Measurements from ENCODE around the gene PRKAG3. TPM values are rescaled to one million over a fixed set of nuclear protein-coding genes. Genes with fewer than 3 reads are reported as not detected.
A peak's percentile ranks its signal among the peaks of the same experiment; 100 is the strongest.

Gene PRKAG3
- total RNA-seq, 6 donors from 2014 or later = not detected

GRCh38 chr2:218860950-218861381 lies 29.4 kb upstream of the PRKAG3 start:
- no peak overlapping the region for H3K4me3 ChIP-seq
- no peak for DNase-seq
- no peak overlapping the region for H3K27ac ChIP-seq
- peaks cover 18 to 25% (median 20%) of the 10 kb centered on the region in 4 donors for H3K4me1 ChIP-seq
- no peaks in the 10 kb centered on the region for H3K9me3 ChIP-seq
- no peaks in the 10 kb centered on the region for H3K36me3 ChIP-seq
- TF ChIP-seq EP300 (IDR thresholded peaks at IDR 0.05) (no peak), CTCF (IDR thresholded peaks at IDR 0.05) (no peak), POLR2A (IDR thresholded peaks at IDR 0.05) (no peak), POLR2AphosphoS5 (IDR thresholded peaks at IDR 0.05) (no peak)
- peak in 1 of 2 donors; percentile 54 for ATAC-seq (ENCODE audit: low FRiP score in 2 of 2)
- H3K27me3 ChIP-seq = peaks cover 2 to 44% (median 27%) of the 10 kb centered on the region in 4 donors
- WGBS, 2 donors = 2 to 6% methylated on average over 9 to 21 of the region's 21 CpGs

DNA sequence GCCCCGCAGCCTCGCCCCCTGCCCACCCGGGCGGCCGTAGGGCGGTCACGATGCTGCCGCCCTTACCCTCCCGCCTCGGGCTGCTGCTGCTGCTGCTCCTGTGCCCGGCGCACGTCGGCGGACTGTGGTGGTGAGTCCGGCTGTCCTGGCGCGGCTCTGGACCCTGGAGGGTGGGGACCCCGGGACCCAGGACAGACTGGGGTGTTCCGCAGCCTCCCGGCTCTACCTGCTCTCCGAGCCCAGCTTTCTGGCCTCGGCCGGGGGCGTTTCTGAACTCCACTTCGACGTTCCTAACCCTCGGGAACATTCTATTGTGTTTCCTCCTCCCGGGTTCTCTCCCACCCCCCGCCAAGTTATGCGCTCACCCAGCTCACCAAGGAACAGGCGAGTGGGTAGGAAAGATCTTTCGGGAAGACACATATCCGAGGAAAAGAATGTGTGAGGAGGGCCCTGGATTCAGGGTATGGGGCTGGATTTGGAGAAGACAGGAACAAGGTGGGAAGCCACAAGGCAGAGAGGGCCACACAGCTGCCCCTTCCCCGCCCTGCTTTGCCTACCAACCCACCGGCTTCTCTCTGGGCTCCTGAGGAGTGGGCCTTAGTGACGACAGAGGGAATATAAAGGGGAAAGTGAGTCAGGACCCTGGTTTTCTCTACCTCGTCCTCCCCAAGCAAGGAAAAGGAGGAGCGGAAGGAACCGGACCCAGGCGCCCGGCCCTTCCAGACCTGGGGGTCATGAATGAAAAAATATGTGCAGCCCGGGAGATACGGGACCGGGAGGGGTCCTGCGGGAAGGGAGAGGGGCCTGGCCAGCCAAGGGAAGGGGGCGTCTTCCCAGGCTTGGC lies 28.6 kb upstream of the PRKAG3 start:
- TF ChIP-seq POLR2AphosphoS5 (IDR thresholded peaks at IDR 0.05) = no peak
- peaks cover 2 to 46% (median 28%) of the 10 kb centered on the region in 4 donors for H3K27me3 ChIP-seq
- no peak overlapping the region for H3K27ac ChIP-seq
- H3K9me3 ChIP-seq = no peaks in the 10 kb centered on the region
- no peaks in the 10 kb centered on the region for H3K36me3 ChIP-seq
- H3K4me3 ChIP-seq = peak overlapping the region in 3 of 4 donors; percentile 35 to 40 (median 40)
- no peak for DNase-seq
- peaks cover 18 to 25% (median 20%) of the 10 kb centered on the region in 4 donors for H3K4me1 ChIP-seq
- no peak for ATAC-seq (ENCODE audit: low FRiP score in 2 of 2)
- WGBS, 2 donors = 4 to 8% methylated on average over 21 to 41 of the region's 47 CpGs

DNA sequence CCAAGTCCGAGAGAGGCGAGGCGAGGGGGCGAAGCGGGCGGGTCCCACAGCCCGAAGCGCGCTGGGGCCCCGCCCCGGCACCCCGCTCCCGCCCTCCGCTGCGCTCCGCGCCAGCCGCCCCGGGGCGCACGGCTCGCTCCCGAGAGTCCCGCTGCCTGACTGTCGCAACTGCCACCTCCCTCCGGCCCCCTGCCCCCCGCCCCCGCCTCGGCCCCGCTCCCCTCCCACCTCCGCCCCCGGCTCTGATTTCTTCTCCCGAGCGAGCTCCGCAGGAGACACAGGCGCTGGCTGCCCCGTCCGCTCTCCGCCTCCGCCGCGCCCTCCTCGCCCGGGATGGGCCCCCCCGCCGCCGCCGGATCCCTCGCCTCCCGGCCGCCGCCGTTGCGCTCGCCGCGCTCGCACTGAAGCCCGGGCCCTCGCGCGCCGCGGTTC lies 28.0 kb upstream of the PRKAG3 start, which contains the start of gene WNT6:
WNT6 (plus strand) TSS at position 250 of the 432 bp plus-strand sequence. CDS start 233 bp downstream, outside the sequence.
- no peaks in the 10 kb centered on the region for H3K36me3 ChIP-seq
- no peaks in the 10 kb centered on the region for H3K9me3 ChIP-seq
- peak within 1 kb of the TSS in 3 of 4 donors; percentile 35 to 40 (median 40) for H3K4me3 ChIP-seq
- 1% methylated on average over 13 to 15 of the region's 64 CpGs for WGBS, 2 donors
- peaks cover 18 to 25% (median 20%) of the 10 kb centered on the region in 4 donors for H3K4me1 ChIP-seq
- no peak within 1 kb of the TSS for H3K27ac ChIP-seq
- H3K27me3 ChIP-seq = peaks cover 2 to 47% (median 28%) of the 10 kb centered on the region in 4 donors
- ATAC-seq (ENCODE audit: low FRiP score in 2 of 2) = peak in 1 of 2 donors; percentile 33
- TF ChIP-seq CTCF (IDR thresholded peaks at IDR 0.05) (no peak), EP300 (IDR thresholded peaks at IDR 0.05) (no peak), POLR2A (IDR thresholded peaks at IDR 0.05) (no peak)
- DNase-seq = peak in 1 of 2 donors; percentile 89

- no peaks in the 10 kb centered on the region for H3K36me3 ChIP-seq
- no peaks in the 10 kb centered on the region for H3K9me3 ChIP-seq
- peaks cover 18 to 25% (median 20%) of the 10 kb centered on the region in 4 donors for H3K4me1 ChIP-seq
- peak in 1 of 2 donors; percentile 70 for DNase-seq
- H3K4me3 ChIP-seq = peak overlapping the region in 3 of 4 donors; percentile 35 to 40 (median 40)
- WGBS, 2 donors = 3 to 4% methylated on average over 44 to 51 of the region's 51 CpGs
- TF ChIP-seq POLR2AphosphoS5 (IDR thresholded peaks at IDR 0.05) (no peak), CTCF (IDR thresholded peaks at IDR 0.05) (no peak), POLR2A (IDR thresholded peaks at IDR 0.05) (no peak), EP300 (IDR thresholded peaks at IDR 0.05) (no peak)
- no peak for ATAC-seq (ENCODE audit: low FRiP score in 2 of 2)
- H3K27ac ChIP-seq = no peak overlapping the region
- peaks cover 2 to 47% (median 28%) of the 10 kb centered on the region in 4 donors for H3K27me3 ChIP-seq
Measured at GRCh38 chr2:218858671-218859555, 27.3 kb upstream of the PRKAG3 start.

- WGBS, 2 donors = 22 to 29% methylated on average over 1 of the region's 1 CpG
- peaks cover 19 to 25% (median 20%) of the 10 kb centered on the region in 4 donors for H3K4me1 ChIP-seq
- H3K9me3 ChIP-seq = no peaks in the 10 kb centered on the region
- no peak overlapping the region for H3K27ac ChIP-seq
- DNase-seq (no peak), ATAC-seq (ENCODE audit: low FRiP score in 2 of 2) (no peak)
- no peak overlapping the region for H3K4me3 ChIP-seq
- no peaks in the 10 kb centered on the region for H3K36me3 ChIP-seq
- peaks cover 2 to 47% (median 28%) of the 10 kb centered on the region in 4 donors for H3K27me3 ChIP-seq
- no peak for TF ChIP-seq CTCF (IDR thresholded peaks at IDR 0.05)
- no peak for TF ChIP-seq POLR2AphosphoS5 (IDR thresholded peaks at IDR 0.05)
- no peak for TF ChIP-seq POLR2A (IDR thresholded peaks at IDR 0.05)
- no peak for TF ChIP-seq EP300 (IDR thresholded peaks at IDR 0.05)
Measured at GRCh38 chr2:218858138-218858445, 26.5 kb upstream of the PRKAG3 start.
